ENCODE measurements around the gene HYKK.

DNA sequence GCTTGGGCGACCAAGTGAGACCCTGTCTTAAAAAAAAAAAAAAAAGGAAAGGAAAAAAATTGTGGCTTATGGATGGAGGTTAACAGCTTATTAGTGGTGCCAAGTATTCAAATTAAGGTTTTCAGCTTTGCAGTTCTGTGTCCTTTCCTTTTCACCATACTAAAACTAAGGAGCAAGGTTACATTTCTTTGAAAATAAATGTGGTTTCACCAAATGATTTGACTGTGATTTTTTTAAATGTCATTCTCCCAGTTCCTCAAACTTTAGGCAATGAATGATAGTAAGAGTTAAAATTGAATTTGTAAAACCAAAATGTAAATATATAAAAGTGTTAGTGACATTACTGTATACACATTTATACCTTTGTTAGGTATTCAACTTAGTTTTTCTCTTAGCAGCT lies 67.6 kb downstream of the HYKK start:
- no peak for TF ChIP-seq CTCF (IDR thresholded peaks at IDR 0.05)
- TF ChIP-seq EZH2 (IDR thresholded peaks at IDR 0.05): no peak

Data from neural progenitor cell (in vitro differentiated cells).